Spinal cord (tissue), 10 donors: ENCODE results near the gene MCOLN3. TPM values are rescaled to one million over a fixed set of nuclear protein-coding genes. Genes with fewer than 3 reads are reported as not detected.

ENCODE experiments used
- DNase-seq, 6 donors: peaks; one replicate each; pipeline versions ENCODE4 v3.0.0 to v3.0.0-alpha.2; 2013 to 2015; ENCODE audit warnings: low spot score in 6 of 6, low read depth in 4 of 6
- H3K27ac ChIP-seq: one replicate; pipeline ENCODE4 v1.5.1; 2013; ENCODE audit warnings: low read depth, low read length, control low read depth
- H3K27me3 ChIP-seq: one replicate; pipeline ENCODE4 v1.6.1; 2013; ENCODE audit warnings: low read length; ENCODE audit not compliant: control insufficient read depth, insufficient read depth
- H3K36me3 ChIP-seq: one replicate; pipeline ENCODE4 v1.6.1; 2013; ENCODE audit warnings: low read length; ENCODE audit not compliant: control insufficient read depth, insufficient read depth
- H3K4me1 ChIP-seq: one replicate; pipeline ENCODE4 v1.6.1; 2013; ENCODE audit warnings: low read length; ENCODE audit not compliant: control insufficient read depth, insufficient read depth
- H3K4me3 ChIP-seq: one replicate; pipeline ENCODE4 v1.5.1; 2013; ENCODE audit warnings: low read depth, low read length, control low read depth
- H3K9me3 ChIP-seq: one replicate; pipeline ENCODE4 v1.6.1; 2013; ENCODE audit warnings: low read length; ENCODE audit not compliant: control insufficient read depth, insufficient read depth
- WGBS: methylation state at CpG from one replicate; pipeline ENCODE4 v1.1.5; 2013; ENCODE audit warnings: missing lambda C conversion rate; ENCODE audit not compliant: insufficient coverage; 5-methylcytosine and 5-hydroxymethylcytosine counted together
- long read RNA-seq, 4 donors: transcript quantifications; one replicate each; lab custom pipeline, GENCODE V29; 2026
- polyA plus RNA-seq, 2 donors: library from polyadenylated mRNA; unstranded; fragments of 120-200 nt; gene quantifications; one replicate each; pipeline ENCODE4 v1.2.1, GENCODE V29; 2013; ENCODE audit not compliant: insufficient read length in 2 of 2
- total RNA-seq, 2 donors: library from RNA; depleted of rRNA in 1 of 2; stranded (reverse); fragments of 120-200 nt in 1 of 2; fragments of >200 nt in 1 of 2; gene quantifications; one replicate each; pipeline versions ENCODE4 v1.2.3 to v1.2.4, GENCODE V29; 2013 to 2014
- donor health status: healthy.

Gene MCOLN3
- total RNA-seq (1 to 10 TPM in 1 of 2 donors, under 1 TPM in 1; 0.77 to 1.1 TPM), polyA plus RNA-seq (under 1 TPM; 0.21 to 0.36 TPM)
- long read RNA-seq, donor 1: 0 reads
- long read RNA-seq, donor 2: 0 reads
- long read RNA-seq, donor 3: 0 reads
- long read RNA-seq, donor 4, partial matches to known transcripts: 0 of 1 reads
- long read RNA-seq, donor 4, other reads (novel, unspliced or antisense): 0 of 1 reads

- no peaks in the 10 kb centered on the region for H3K36me3 ChIP-seq
- peak within 1 kb of the TSS; percentile 18 for H3K4me3 ChIP-seq
- peaks cover 14% of the 10 kb centered on the region for H3K4me1 ChIP-seq
- no peaks in the 10 kb centered on the region for H3K9me3 ChIP-seq
- WGBS: under 1% methylated on average over 71 of the region's 73 CpGs
- H3K27ac ChIP-seq: no peak within 1 kb of the TSS
- peaks cover 62% of the 10 kb centered on the region for H3K27me3 ChIP-seq
- DNase-seq: peak in 2 of 6 donors; percentile 16 to 22
Measured at GRCh38 chr1:85048296-85049064, at the start of gene MCOLN3. MCOLN3 (minus strand) TSS chr1:85048500; CDS start chr1:85045360, 3,140 bp downstream.

DNA sequence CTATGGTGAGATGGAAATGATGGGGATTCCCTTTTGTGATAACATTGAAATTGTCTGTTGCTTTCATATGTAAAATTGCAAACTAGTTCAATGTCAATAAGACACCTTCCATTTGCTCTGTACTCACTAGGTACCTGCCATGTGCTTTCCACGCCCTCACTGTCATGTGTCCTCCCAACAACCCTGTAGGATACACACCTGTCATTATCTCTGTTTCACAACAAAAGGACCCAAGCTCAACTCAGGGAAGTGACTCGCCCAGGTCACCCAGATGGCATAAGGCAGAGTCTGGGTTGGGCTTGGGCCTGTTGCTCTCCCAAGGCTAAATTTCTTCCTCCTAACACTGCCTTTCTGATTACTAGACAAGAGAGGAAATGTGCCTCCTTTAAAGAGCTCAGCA is 45.3 kb upstream of the MCOLN3 start:
- WGBS: 100% methylated on average over 1 of the region's 2 CpGs

GRCh38 chr1:85091671-85092280 is 43.5 kb upstream of the MCOLN3 start:
- Histone ChIP-seq H3K4me1 (no peaks in the 10 kb centered on the region), H3K27ac (no peak overlapping the region), H3K9me3 (no peaks in the 10 kb centered on the region), H3K27me3 (peaks cover 2% of the 10 kb centered on the region), H3K36me3 (no peaks in the 10 kb centered on the region), H3K4me3 (no peak overlapping the region)
- DNase-seq: peak in 1 of 6 donors; percentile 5
- WGBS: 78% methylated on average over 7 of the region's 11 CpGs

More for the DNA sequence above, 45.3 kb upstream of the MCOLN3 start:
- H3K9me3 ChIP-seq: no peaks in the 10 kb centered on the region
- H3K4me3 ChIP-seq: no peak overlapping the region
- no peak for DNase-seq
- no peak overlapping the region for H3K27ac ChIP-seq
- peaks cover 2% of the 10 kb centered on the region for H3K27me3 ChIP-seq
- H3K4me1 ChIP-seq: no peaks in the 10 kb centered on the region
- H3K36me3 ChIP-seq: no peaks in the 10 kb centered on the region

DNA sequence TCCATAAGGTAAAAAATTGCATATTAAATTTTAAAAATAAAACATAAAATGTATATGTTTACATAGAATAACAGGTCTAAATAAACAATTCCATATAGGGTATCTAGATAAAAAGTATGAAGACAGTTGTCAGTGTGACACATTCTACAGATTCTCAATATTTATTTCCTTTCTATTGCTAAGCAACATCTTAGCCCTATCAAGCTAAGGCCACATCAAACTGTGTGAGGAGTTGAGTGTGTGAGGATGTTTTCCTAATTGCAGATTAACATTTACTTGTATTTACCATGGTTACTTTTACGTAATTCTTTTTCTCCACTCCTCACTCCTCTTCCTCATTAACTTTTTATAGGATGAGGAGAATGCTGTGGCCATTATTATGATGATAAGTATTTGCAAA is 41.9 kb upstream of the MCOLN3 start:
- no CpG with 5 or more reads among the region's 1 CpG for WGBS
- no peaks in the 10 kb centered on the region for H3K36me3 ChIP-seq

DNA sequence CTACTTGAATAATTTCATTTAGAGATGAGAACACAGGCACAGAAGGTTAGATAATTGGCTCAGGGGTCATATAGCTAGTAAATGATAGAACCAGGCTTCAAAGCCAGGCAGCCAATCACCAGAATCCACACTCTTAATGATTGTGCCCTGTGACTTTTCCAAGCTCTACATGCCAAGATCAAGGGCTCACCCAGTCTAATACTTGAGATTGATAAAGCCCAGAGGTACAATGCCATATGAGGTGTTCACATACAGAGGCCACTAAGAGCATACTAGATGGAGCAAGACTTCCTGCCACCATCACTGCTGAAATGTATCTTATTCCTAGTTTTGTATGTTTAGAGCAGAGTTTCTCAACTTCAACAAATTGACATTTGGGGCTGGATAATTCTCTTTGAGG is 40.9 kb upstream of the MCOLN3 start:
- H3K27me3 ChIP-seq: peaks cover 2% of the 10 kb centered on the region
- no peaks in the 10 kb centered on the region for H3K36me3 ChIP-seq
- no peak for DNase-seq
- H3K4me1 ChIP-seq: no peaks in the 10 kb centered on the region
- H3K4me3 ChIP-seq: no peak overlapping the region
- no peaks in the 10 kb centered on the region for H3K9me3 ChIP-seq
- no peak overlapping the region for H3K27ac ChIP-seq

More for the DNA sequence above, 41.9 kb upstream of the MCOLN3 start:
- DNase-seq: no peak
- no peak overlapping the region for H3K4me3 ChIP-seq
- peaks cover 2% of the 10 kb centered on the region for H3K27me3 ChIP-seq
- H3K27ac ChIP-seq: no peak overlapping the region
- H3K4me1 ChIP-seq: no peaks in the 10 kb centered on the region
- H3K9me3 ChIP-seq: no peaks in the 10 kb centered on the region

DNA sequence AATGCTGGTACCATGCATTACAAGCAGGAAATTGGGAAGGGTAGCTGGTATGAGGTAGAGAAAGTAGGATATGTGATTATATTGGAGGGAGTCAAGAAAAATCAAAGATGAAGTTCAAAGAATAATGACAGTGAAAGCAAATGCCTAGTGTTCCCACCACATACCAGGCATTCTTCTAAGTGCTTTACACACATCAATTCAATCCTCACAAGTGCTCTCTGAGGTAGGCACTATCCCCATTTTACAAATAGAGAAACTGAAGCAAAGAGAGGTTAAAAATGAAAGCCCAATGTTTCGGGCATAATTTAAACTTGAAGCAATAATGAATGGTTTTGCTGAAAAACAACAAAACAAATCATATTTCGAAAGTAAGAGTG is 40.1 kb upstream of the MCOLN3 start:
- H3K27me3 ChIP-seq: peaks cover 2% of the 10 kb centered on the region

GRCh38 chr1:85087659-85088407 is 39.5 kb upstream of the MCOLN3 start:
- no peak for DNase-seq
- Histone ChIP-seq H3K27ac (no peak overlapping the region), H3K9me3 (no peaks in the 10 kb centered on the region), H3K4me1 (no peaks in the 10 kb centered on the region), H3K36me3 (no peaks in the 10 kb centered on the region), H3K4me3 (no peak overlapping the region), H3K27me3 (peaks cover 2% of the 10 kb centered on the region)
- no CpG with 5 or more reads among the region's 1 CpG for WGBS

More for the DNA sequence above, 40.1 kb upstream of the MCOLN3 start:
- WGBS: no CpG with 5 or more reads among the region's 2 CpGs
- H3K4me3 ChIP-seq: no peak overlapping the region
- DNase-seq: no peak
- no peaks in the 10 kb centered on the region for H3K9me3 ChIP-seq
- H3K36me3 ChIP-seq: no peaks in the 10 kb centered on the region
- no peak overlapping the region for H3K27ac ChIP-seq
- no peaks in the 10 kb centered on the region for H3K4me1 ChIP-seq

DNA sequence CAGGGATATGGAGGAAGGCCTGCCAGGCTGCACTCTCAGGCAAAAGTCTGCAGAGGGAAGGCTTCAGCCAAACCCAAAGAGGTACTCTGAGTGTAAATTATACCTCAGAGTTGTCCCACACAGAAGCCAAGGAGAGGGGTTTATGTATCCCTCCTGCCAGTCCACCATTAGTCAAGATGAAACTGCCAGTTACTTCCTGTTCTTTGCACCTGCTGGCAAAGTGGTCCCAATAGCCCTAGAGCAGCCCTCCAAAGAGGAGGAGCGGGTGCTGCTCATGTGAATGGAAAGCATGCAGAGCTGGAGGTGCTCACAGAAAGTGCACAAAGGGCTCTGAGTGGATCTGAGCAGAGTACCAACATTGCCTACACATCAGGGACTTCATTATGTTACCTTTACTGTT is 37.1 kb upstream of the MCOLN3 start:
- DNase-seq: no peak
- Histone ChIP-seq H3K36me3 (no peaks in the 10 kb centered on the region), H3K4me3 (no peak overlapping the region), H3K27me3 (no peaks in the 10 kb centered on the region), H3K27ac (no peak overlapping the region), H3K4me1 (no peaks in the 10 kb centered on the region), H3K9me3 (no peaks in the 10 kb centered on the region)
- 100% methylated on average over 1 of the region's 1 CpG for WGBS

DNA sequence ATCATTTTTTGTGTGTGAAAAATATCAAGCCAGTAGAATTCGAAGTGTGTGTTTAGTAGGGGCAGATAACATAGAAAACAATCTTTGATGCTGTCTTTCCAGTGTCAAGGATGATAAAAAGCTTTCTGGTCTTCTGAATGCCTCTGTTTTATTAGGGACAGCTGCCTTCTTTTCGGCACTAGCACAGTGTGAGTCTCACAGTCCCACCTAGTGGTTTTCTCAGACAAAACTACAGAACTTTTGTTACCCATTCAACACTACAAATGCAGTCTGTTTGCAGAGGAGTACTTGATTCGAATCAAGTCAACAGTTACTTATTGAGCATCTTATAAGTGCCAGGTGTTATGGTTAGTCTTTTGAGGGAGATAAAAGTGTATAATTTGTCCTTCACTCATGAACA is 30.6 kb upstream of the MCOLN3 start:
- Histone ChIP-seq H3K4me1 (no peaks in the 10 kb centered on the region), H3K9me3 (no peaks in the 10 kb centered on the region), H3K4me3 (no peak overlapping the region), H3K36me3 (no peaks in the 10 kb centered on the region), H3K27ac (no peak overlapping the region), H3K27me3 (no peaks in the 10 kb centered on the region)
- DNase-seq: peak in 1 of 6 donors; percentile 6
- 86% methylated on average over 1 of the region's 3 CpGs for WGBS
